H9 (cell line): ENCODE results near the gene ATP2B2. TPM values are rescaled to one million over a fixed set of nuclear protein-coding genes. Genes with fewer than 3 reads are reported as not detected.

Experiments
- DNase-seq: peaks from one replicate; pipeline ENCODE4 v3.0.0-alpha.2; 2017
- H2AFZ ChIP-seq: one replicate; pipeline ENCODE4 v1.6.1; 2013; ENCODE audit warnings: mild to moderate bottlenecking, low read length, control low read depth, moderate library complexity
- H2AK5ac ChIP-seq: 2 replicates; pipeline ENCODE4 v1.6.1; 2013; ENCODE audit warnings: low read length, control low read depth, mixed read lengths; ENCODE audit not compliant: insufficient read length
- H2BK120ac ChIP-seq: one replicate; pipeline ENCODE4 v1.6.1; 2013; ENCODE audit warnings: low read depth, mild to moderate bottlenecking, low read length, control low read depth, inconsistent platforms; ENCODE audit not compliant: poor library complexity, severe bottlenecking
- H2BK12ac ChIP-seq: 2 replicates; pipeline ENCODE4 v1.6.1; 2013; ENCODE audit warnings: low read length, control low read depth, mixed read lengths, low read depth; ENCODE audit not compliant: insufficient read length
- H2BK15ac ChIP-seq: 2 replicates; pipeline ENCODE4 v1.6.1; 2013; ENCODE audit warnings: low read depth, low read length, control low read depth
- H2BK20ac ChIP-seq: one replicate; pipeline ENCODE4 v1.6.1; 2013; ENCODE audit warnings: low read depth, mild to moderate bottlenecking, low read length, control low read depth, inconsistent platforms; ENCODE audit not compliant: poor library complexity, severe bottlenecking
- H2BK5ac ChIP-seq: 2 replicates; pipeline ENCODE4 v1.6.1; 2013; ENCODE audit warnings: low read length, control low read depth, mixed read lengths; ENCODE audit not compliant: insufficient read length
- H3K14ac ChIP-seq: 2 replicates; pipeline ENCODE4 v1.6.1; 2013; ENCODE audit warnings: low read length, control low read depth; ENCODE audit not compliant: insufficient read depth
- H3K18ac ChIP-seq: 2 replicates; pipeline ENCODE4 v1.6.1; 2013; ENCODE audit warnings: low read depth, mild to moderate bottlenecking, mixed read lengths, low read length, control low read depth; ENCODE audit not compliant: insufficient read length
- H3K23ac ChIP-seq: 2 replicates; pipeline ENCODE4 v1.6.1; 2013; ENCODE audit warnings: low read length, control low read depth, mixed read lengths, low read depth; ENCODE audit not compliant: insufficient read length
- H3K23me2 ChIP-seq: 2 replicates; pipeline ENCODE4 v1.6.1; 2013; ENCODE audit warnings: low read depth, mild to moderate bottlenecking, mixed read lengths, low read length, control low read depth; ENCODE audit not compliant: insufficient read length, poor library complexity, severe bottlenecking
- H3K27ac ChIP-seq: 2 replicates; pipeline ENCODE4 v1.5.1; 2013; ENCODE audit warnings: low read length, control low read depth, mixed read lengths, low read depth; ENCODE audit not compliant: insufficient read length
- H3K27me3 ChIP-seq: 2 replicates; pipeline ENCODE4 v1.6.1; 2013; ENCODE audit warnings: low read length, control low read depth, inconsistent platforms; ENCODE audit not compliant: insufficient read depth
- H3K4ac ChIP-seq: 2 replicates; pipeline ENCODE4 v1.6.1; 2013; ENCODE audit warnings: low read depth, mild to moderate bottlenecking, control low read depth, inconsistent platforms, low read length, moderate library complexity
- H3K4me1 ChIP-seq: 2 replicates; pipeline ENCODE4 v1.6.1; 2013; ENCODE audit warnings: low read length, control low read depth, inconsistent platforms; ENCODE audit not compliant: insufficient read depth
- H3K4me2 ChIP-seq: 2 replicates; pipeline ENCODE4 v1.6.1; 2013; ENCODE audit warnings: low read length, control low read depth, mixed read lengths; ENCODE audit not compliant: insufficient read length, insufficient read depth
- H3K56ac ChIP-seq: 2 replicates; pipeline ENCODE4 v1.6.1; 2013; ENCODE audit warnings: low read depth, mild to moderate bottlenecking, mixed read lengths, low read length, control low read depth; ENCODE audit not compliant: insufficient read length
- H3K79me1 ChIP-seq: 2 replicates; pipeline ENCODE4 v1.6.1; 2013; ENCODE audit warnings: low read depth, mild to moderate bottlenecking, moderate library complexity, low read length, control low read depth, inconsistent platforms; ENCODE audit not compliant: insufficient read depth, poor library complexity, severe bottlenecking
- H3K79me2 ChIP-seq: 2 replicates; pipeline ENCODE4 v1.6.1; 2013; ENCODE audit warnings: low read length, control low read depth, inconsistent platforms; ENCODE audit not compliant: insufficient read depth
- H3K9ac ChIP-seq: 2 replicates; pipeline ENCODE4 v1.6.1; 2013; ENCODE audit warnings: low read length, control low read depth, mixed read lengths; ENCODE audit not compliant: insufficient read length; ENCODE audit errors: extremely low read depth
- H3K9me3 ChIP-seq: one replicate; pipeline ENCODE4 v1.6.1; 2013; ENCODE audit warnings: low read depth, low read length, inconsistent platforms; ENCODE audit not compliant: control insufficient read depth
- H3T11ph ChIP-seq: one replicate; pipeline ENCODE4 v1.6.1; 2013; ENCODE audit warnings: mild to moderate bottlenecking, low read length, control low read depth, inconsistent platforms
- H4K20me1 ChIP-seq: one replicate; pipeline ENCODE4 v1.6.1; 2013; ENCODE audit not compliant: control insufficient read depth, insufficient read length, insufficient read depth
- H4K5ac ChIP-seq: 2 replicates; pipeline ENCODE4 v1.6.1; 2013; ENCODE audit warnings: low read depth, mild to moderate bottlenecking, mixed read lengths, low read length, control low read depth; ENCODE audit not compliant: insufficient read length
- H4K8ac ChIP-seq: replicated peaks from 2 replicates; pipeline ENCODE4 v1.6.1; 2013; ENCODE audit warnings: low read length, control low read depth, mixed read lengths, low read depth; ENCODE audit not compliant: insufficient read length
- H4K91ac ChIP-seq: 2 replicates; pipeline ENCODE4 v1.6.1; 2013; ENCODE audit warnings: low read depth, mild to moderate bottlenecking, moderate library complexity, mixed read lengths, low read length, control low read depth; ENCODE audit not compliant: insufficient read length
- H3K27ac Mint-ChIP-seq, 3 experiments: 2 replicates in 2 of 3; 3 replicates in 1 of 3; pipeline ENCODE4 v1.8.0; 2020 to 2021; ENCODE audit warnings: mixed read lengths in 3 of 3, mild to moderate bottlenecking in 1 of 3, moderate library complexity in 1 of 3
- H3K27me3 Mint-ChIP-seq: 2 replicates; pipeline ENCODE4 v1.8.0; 2021; ENCODE audit warnings: low read depth, mild to moderate bottlenecking, moderate library complexity, mixed read lengths
- H3K36me3 Mint-ChIP-seq, 3 experiments: 2 replicates in 2 of 3; 3 replicates in 1 of 3; pipeline ENCODE4 v1.8.0; 2020 to 2021; ENCODE audit warnings: low read depth in 3 of 3, mixed read lengths in 3 of 3; ENCODE audit not compliant: insufficient read depth in 1 of 3
- H3K4me1 Mint-ChIP-seq, 2 experiments: 2 replicates each; pipeline ENCODE4 v1.8.0; 2020; ENCODE audit warnings: mixed read lengths in 2 of 2
- H3K4me3 Mint-ChIP-seq, 2 experiments: 2 replicates in 1 of 2; 3 replicates in 1 of 2; pipeline ENCODE4 v1.8.0; 2020 to 2021; ENCODE audit warnings: mild to moderate bottlenecking in 2 of 2, mixed read lengths in 2 of 2, moderate library complexity in 1 of 2
- H3K9me3 Mint-ChIP-seq, 2 experiments: 2 replicates in 1 of 2; 3 replicates in 1 of 2; pipeline ENCODE4 v1.8.0; 2020; ENCODE audit warnings: mild to moderate bottlenecking in 2 of 2, mixed read lengths in 2 of 2, moderate library complexity in 1 of 2
- WGBS: extraction: QIAGEN DNeasy Blood & Tissue Kit; methylation state at CpG from one replicate; pipeline ENCODE4 v1.1.7; 2013; ENCODE audit warnings: missing lambda C conversion rate, low lambda C conversion rate, mixed read lengths; ENCODE audit not compliant: insufficient read length; ENCODE audit errors: extremely low coverage; 5-methylcytosine and 5-hydroxymethylcytosine counted together
- total RNA-seq: library from RNA; stranded (reverse); gene quantifications from 2 replicates; pipeline ENCODE4 v1.2.1, GENCODE V29; 2021
- TF ChIP-seq, protein P1 (sequence below): fragments of 200-600 bp; sonication (generic); conservative IDR thresholded peaks from 3 replicates; pipeline ENCODE4 v1.8.0; 2021; ENCODE audit warnings: antibody characterized with exemption, mild to moderate bottlenecking

The ATP2B2 gene
- total RNA-seq, 1 experiment from 2014 or later = 0.33 TPM

DNA sequence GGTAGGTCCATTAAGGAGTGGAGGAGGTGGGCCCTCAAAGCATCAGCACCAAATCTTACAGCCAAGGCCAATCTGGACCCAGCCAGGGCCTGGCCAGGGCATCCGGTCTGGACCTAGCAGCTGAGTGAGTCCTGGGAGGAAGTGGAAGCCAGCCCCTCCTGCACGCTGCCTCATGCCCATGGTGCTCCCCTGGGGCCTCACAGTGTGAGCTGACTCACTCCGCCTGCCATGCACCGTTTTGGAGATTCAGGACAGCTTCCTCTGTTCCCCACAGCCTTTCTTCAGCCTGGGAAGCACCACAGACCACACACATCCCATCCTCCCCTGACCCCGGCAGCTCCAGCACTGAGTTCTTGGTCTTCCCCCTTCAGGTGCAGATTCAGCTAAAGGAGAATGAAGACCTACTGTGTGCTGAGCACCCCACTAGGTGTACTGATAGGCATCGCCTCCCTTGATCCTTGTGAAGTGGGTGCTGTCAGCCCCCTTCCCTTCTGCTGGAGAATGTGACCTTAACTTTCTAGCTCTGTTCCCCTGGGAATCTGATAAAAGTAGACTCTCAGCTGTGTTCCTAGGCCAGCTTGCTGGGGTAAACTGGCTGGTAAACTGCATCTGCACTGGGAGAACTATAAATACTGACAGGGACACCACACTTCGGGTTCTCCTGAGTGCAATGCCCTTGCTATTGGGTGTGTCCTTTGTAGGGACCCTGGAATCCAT, 147.6 kb downstream of the ATP2B2 start:
- Histone ChIP-seq H2BK12ac (no peak overlapping the region), H4K20me1 (no peaks in the 10 kb centered on the region), H2BK15ac (no peak overlapping the region), H4K8ac (no peak overlapping the region), H3K23ac (no peak overlapping the region), H3K56ac (no peak overlapping the region), H3K9me3 (no peaks in the 10 kb centered on the region), H2AK5ac (no peak overlapping the region), H3K18ac (no peak overlapping the region), H2BK20ac (no peak overlapping the region), H4K91ac (no peak overlapping the region), H3K4me2 (no peak overlapping the region), H3K23me2 (no peaks in the 10 kb centered on the region), H2BK5ac (no peak overlapping the region), H4K5ac (no peak overlapping the region), H3K79me2 (no peaks in the 10 kb centered on the region), H3K4ac (no peak overlapping the region), H3K4me1 (no peaks in the 10 kb centered on the region; the same call in 1 of the 2 replicates), H3K79me1 (no peaks in the 10 kb centered on the region), H3T11ph (no peak overlapping the region), H2BK120ac (no peak overlapping the region), H3K9ac (no peak overlapping the region), H2AFZ (no peak overlapping the region), H3K27ac (no peak overlapping the region), H3K27me3 (no peaks in the 10 kb centered on the region), H3K14ac (no peak overlapping the region)
- DNase-seq = no peak
- no peaks in the 10 kb centered on the region; a peak in 2 of 7 replicates for H3K36me3 Mint-ChIP-seq
- H3K9me3 Mint-ChIP-seq = peaks cover 5 to 6% of the 10 kb centered on the region in 2 experiments; a peak in 4 of 5 replicates
- TF ChIP-seq, protein P1, sequence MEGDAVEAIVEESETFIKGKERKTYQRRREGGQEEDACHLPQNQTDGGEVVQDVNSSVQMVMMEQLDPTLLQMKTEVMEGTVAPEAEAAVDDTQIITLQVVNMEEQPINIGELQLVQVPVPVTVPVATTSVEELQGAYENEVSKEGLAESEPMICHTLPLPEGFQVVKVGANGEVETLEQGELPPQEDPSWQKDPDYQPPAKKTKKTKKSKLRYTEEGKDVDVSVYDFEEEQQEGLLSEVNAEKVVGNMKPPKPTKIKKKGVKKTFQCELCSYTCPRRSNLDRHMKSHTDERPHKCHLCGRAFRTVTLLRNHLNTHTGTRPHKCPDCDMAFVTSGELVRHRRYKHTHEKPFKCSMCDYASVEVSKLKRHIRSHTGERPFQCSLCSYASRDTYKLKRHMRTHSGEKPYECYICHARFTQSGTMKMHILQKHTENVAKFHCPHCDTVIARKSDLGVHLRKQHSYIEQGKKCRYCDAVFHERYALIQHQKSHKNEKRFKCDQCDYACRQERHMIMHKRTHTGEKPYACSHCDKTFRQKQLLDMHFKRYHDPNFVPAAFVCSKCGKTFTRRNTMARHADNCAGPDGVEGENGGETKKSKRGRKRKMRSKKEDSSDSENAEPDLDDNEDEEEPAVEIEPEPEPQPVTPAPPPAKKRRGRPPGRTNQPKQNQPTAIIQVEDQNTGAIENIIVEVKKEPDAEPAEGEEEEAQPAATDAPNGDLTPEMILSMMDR = no peak
- no peak overlapping the region for H3K4me3 Mint-ChIP-seq
- no peak overlapping the region for H3K27ac Mint-ChIP-seq
- peaks cover 11 to 20% of the 10 kb centered on the region in 2 experiments for H3K4me1 Mint-ChIP-seq
- H3K27me3 Mint-ChIP-seq = peaks cover 13% of the 10 kb centered on the region
- no CpG with 5 or more reads among the region's 7 CpGs for WGBS
